ENCODE results near the gene TMTC1.
"Not testable (repeated sequence)": the region's sequence is repeated elsewhere in the genome, so short reads cannot be mapped to it uniquely, and the experiment has no call there.

TMTC1 gene

DNA sequence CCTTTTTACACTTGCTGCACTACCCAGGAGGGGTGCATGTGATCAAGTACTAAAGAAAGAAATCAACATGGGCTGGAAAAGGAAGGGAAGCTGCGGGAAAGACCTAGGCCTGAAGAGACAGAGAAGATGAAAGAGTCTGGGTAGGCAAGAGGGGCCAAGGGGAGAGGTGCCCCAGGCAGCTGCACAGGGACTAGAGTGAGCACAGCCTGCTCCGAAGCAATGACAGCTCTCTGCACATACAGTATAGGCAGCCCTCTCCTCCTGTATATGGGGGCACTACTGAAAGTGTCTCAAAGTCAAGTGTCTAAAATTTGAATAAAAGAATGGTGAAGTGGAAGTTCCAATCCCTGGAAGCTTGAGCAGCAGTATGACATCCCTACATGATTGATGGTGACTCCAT, 112.0 kb downstream of the TMTC1 start:
- no peak for DNase-seq (ENCODE audit: low read depth in 2 of 2)

DNA sequence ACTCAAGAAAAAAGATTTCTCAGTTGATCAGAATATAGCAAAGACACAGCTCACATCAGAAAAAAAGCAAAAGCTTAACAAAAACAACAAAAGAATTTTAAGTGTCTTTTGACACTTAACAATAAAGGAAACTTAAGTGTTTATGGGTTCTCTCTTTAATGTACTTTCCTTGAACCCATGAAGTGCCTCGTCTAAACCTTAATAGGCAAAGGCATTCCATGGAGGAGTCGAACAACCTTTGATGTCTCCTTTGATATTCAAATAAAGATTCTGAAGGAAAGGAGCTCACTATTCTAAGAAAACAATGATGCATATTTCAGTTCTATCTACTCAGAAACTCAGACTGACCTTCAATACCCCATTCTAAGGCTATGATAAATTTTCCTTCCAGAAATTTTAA, 116.7 kb downstream of the TMTC1 start:
- no peak for DNase-seq (ENCODE audit: low read depth in 2 of 2)

DNA sequence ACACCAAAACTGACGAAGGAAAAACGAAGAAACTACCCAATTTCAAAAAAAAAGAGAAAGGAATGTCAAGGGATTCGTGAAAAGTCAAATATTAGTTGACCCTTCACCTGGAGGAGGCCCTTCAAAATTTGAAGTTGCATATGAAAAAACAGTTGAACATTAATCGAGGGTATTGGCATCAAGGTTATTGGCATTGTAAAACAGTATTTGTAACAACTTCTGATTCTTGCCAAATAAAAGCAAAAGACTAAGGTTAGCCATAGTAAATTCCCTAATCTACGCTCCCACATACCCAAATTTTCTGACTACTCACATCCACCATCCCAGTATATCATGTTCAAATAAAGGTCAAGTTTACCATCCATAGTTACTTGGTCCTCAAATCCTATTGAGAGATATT, 118.6 kb downstream of the TMTC1 start:
- DNase-seq (ENCODE audit: low read depth in 2 of 2) = no peak

DNA sequence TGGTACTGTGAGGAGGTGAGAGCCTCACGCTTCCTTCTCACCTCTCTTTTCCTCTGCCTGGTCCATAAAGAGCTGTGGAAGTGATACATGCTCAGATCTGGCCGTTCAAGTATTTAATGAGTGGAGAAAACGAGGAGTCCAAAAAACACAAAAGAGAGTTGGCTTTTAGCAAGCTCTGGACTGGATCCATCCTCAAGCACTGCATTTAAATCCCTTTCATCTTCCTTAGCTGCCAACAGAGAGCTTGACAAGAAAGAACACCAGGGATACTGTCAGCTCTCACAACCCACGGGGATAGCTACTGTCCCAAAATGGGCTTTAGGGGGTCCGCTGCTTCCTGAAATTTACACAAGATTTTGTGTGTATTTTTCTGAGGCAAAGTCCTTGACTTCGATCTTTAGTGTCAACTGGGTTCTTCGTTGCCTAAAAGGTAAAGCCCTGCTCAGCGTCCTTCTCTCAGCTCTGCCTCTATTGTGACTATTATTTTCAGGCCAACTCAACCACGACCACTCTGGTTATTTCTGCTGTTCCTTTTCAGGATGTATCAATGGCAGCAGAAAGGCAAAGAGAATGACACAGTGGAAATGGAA, 120.9 kb downstream of the TMTC1 start:
- DNase-seq (ENCODE audit: low read depth in 2 of 2) = no peak

DNA sequence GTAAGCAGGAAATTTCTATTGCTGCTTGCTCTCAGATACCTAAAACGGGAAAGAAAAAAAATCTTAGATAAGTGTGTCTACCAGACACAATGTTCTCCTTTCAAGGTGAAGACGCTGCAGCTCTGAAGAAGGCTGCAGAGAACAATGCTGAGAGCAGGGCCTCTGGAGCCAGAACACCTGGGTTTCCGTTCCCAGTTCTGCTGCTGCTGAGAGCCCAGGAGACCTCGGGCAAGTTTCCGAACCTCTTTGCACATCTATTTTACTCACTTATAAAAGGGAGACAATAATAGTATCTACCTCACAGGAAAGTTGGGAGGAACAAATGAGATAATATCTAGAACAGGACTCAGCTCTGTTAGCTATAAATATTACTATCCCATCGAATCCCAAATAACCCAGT, 122.9 kb downstream of the TMTC1 start:
- DNase-seq (ENCODE audit: low read depth in 2 of 2) = no peak

DNA sequence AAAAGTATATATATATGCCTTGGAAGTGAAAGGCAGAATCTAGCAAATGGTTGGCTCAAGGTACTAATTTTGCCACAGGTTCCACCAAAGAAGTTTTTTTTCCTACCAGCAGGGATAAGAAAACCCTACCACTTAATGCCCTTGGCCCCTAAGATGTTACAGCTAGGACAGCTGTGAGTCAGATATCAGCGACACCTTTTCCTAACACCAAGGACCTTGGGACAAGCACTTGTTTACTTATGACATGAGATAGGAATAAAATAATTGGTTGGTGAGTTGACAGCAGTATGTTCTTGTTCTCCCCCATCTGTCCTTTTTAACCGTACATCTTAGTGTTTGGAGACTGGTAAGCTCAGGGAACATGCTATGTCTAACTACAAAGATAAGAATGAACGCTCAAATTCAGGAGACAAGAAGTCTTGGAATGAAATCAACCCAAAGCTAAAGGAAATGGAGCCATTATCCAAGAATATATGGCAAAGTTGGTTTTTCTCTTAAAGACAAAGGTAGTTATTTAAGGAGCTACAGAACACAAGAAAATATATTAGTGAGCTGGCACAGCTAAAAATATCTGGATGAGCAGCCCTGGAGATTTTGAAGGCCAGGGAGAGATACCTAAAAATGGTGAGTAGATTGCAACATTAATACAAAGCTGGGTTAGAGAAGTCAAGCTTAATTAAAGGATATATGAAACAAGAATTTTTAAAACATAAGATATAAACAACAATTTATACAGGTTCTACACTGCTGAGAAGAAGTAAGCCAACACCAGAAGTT, 126.8 kb downstream of the TMTC1 start:
- no peak for DNase-seq (ENCODE audit: low read depth in 2 of 2)

DNA sequence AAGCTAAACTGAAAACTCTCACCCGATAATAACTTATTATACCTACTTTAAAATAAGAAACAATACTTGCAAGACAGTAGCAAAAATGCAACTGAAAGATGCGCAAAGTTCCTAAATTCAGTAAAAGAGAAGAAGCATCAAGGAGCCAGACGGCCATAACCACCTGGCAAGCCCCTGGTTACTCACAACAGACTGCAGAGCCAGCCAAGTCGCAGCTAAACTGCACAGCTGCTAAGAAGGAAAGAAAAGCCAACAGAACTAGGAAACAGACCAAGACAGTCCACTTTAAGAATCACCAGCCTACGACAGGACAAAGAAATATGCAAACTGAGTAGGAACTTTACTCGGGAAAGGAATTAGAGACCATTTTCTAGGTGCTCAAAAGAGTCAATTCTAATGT, 127.9 kb downstream of the TMTC1 start:
- DNase-seq (ENCODE audit: low read depth in 2 of 2) = no peak

DNA sequence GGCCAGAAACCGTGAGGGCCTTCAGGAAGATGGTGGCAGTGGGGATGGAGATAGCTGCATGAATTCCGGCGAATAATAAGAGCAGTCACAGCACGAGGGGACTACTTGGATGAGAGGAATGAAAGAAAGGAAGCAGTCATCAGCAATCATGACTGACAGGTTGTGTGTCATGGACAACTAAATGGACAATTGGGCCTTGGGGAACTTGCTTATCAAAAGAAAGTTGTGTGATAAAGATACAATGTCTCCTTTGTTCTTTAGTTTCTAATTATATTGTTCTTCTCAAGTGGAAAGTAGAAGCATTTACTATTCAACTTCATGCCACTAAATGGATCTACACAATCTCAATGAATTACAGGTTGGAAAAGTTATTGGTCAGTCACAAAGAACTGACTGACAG, 130.5 kb downstream of the TMTC1 start:
- DNase-seq (ENCODE audit: low read depth in 2 of 2) = no peak

DNA sequence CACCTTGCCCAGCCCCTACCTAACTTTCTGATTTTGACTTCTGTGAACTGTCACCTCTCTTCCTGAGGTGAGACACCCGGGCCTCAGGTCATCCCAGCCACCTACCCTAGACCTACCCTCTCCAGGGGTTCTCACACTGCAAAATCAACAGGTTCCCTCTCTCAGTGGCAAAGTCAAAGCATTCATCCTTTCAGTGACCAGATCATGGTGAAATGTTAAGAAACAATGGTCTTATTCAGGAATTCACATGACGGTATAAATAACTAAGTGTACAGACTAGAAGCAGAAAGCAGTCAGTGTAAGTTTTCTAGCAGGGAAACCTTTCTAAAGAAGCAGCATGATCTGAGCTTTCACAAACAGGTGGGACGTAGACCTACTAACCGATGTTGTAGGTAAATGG, 133.4 kb downstream of the TMTC1 start:
- no peak for DNase-seq (ENCODE audit: low read depth in 2 of 2)

DNA sequence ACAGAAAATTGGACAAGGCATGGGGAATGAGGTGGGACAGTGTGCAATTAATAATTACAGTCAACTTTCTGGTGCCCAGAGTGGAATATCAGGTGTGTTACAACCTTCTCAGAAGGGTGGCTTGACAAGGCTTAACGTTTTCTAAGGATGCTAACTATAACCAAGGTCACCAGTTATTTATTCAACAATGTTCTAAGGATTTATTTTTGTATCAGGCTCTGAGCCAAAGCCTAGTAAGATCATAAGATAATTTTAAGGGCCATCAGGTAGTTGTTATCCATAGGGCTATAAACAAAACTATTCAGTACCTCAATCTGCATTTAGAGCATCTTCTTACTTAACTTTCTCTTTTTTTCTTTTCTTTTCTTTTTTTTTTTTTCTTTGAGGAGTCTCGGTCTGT, 134.0 kb downstream of the TMTC1 start:
- no peak for DNase-seq (ENCODE audit: low read depth in 2 of 2)

DNA sequence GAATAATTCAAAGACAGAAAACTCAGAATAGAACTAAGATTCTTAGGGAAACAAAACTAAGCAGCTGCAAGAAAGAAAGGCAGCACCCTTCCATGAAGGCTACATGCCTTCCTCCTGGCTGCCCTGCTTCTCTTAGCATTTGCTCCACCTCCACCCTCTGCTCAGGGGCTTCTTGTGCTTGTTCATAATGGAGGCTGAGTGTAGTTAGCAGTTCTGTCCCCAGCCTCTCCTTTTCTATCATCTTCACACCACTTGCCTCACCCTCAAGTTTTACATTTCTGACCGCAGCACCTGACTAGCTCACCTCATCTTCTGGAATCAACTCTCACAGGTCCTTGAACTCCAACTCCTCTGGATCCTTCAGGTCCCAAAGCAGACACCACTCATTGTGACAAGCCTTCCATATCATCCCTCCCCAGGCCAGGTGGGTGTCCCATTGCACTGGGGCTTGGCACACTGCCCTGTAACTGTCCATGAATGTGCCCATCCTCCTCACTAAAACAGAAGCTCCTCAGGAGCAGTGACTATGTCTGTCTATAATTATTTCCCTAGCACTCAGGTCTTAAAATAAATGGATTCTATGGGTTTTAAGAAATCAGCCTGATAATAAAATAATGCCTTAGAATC, 139.1 kb downstream of the TMTC1 start:
- DNase-seq (ENCODE audit: low read depth in 2 of 2) = no peak

DNA sequence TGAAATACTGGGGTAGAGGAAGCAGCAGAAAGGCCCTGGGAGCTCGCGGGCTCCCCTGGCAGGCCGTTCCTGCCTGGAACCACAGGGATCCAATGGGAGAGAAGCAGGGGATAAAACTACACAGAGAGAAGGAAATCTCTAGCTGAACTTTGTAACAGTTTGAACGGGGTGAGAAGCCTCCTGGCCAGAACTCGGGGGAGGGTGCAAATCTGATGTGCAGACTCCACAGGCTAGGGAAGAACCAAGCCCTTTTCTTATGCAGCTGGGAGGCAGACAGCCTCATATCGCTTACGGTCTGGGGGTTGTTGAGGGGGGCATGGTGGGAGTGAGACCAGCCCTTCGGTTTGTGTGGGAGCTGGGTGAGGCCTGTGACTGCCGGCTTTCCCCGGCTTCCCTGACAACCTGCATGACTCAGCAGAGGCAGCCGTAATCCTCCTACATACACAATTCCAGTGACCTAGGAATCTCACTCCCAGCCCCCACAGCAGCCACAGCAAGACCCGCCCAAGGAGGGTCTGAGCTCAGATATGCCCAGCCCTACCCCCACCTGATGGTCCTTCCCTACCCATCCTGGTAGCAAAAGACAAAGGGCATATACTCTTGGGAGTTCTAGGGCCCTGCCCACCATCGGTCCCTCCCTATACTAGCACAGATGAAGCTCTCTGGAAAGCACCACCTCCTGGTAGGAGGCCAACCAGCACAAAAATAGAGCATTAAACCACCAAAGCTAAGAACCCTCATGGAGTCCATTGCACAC, 143.0 kb downstream of the TMTC1 start:
- DNase-seq (ENCODE audit: low read depth in 2 of 2) = no peak

DNA sequence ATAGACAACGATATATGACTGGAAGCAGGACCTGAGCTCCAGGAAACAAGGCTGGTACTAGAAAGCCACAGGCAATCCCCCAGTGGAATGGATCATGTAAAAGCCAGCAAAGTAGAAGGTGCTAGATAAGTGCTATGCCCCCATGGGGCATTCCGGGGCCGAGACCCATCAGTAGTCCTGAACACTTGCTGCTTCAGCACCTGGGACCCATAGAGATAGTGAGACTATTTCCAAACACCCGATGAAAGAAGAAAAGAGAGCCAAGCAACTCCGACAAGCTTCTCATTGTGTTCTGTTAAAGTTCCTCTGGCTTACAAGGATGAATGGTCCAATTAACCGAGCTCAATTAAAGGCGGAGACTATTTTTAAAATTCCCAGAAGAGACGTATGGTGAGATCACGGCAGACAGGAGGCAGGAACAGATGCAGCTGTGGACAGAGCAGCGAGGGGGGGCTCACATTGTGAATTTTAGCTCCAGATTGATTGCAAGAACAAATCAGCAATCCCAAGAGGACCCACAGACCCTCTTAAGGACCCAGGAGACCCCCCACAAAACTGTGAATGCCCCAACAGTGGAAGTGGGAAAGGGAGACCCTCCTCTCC, 143.7 kb downstream of the TMTC1 start:
- DNase-seq (ENCODE audit: low read depth in 2 of 2) = no peak

DNA sequence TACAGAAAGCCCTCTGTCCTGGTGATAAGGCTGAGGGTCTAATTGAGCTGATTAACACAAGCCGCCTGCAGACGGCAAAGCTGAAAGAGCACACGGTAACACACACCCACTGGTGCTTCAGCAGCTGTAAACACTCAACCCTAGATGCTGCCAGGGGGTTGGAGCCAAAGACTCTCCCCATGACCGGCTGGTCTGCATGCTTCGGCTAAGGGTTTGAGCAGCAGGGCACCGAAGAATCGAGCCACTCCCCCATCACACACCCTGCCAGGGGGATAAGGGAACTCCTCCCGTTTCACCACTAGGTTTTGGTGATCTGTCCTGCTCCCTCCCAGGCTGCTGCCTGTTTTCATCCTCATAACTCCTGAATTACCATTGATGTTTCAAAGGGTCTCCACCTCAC, 145.2 kb downstream of the TMTC1 start:
- no peak for DNase-seq (ENCODE audit: low read depth in 2 of 2)

DNA sequence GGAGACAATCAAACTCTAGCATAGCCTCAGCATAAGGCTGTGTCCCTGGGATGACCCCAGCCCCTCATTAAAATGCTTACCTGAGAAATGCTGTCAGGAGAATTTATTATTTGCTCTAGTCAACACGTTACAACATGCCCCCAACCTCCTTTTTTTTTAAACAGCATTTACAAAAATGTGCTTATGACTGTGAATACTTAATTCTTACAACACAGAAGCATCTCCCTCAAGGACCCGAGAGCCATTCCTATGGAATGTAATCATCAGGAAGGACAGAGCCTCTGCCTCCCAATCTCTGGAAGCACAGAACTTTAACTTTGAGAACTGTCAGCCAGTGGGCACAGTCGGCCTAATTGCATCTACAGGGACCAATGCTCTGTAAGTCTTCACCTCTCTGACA, 149.7 kb downstream of the TMTC1 start:
- no peak for DNase-seq (ENCODE audit: low read depth in 2 of 2)

DNA sequence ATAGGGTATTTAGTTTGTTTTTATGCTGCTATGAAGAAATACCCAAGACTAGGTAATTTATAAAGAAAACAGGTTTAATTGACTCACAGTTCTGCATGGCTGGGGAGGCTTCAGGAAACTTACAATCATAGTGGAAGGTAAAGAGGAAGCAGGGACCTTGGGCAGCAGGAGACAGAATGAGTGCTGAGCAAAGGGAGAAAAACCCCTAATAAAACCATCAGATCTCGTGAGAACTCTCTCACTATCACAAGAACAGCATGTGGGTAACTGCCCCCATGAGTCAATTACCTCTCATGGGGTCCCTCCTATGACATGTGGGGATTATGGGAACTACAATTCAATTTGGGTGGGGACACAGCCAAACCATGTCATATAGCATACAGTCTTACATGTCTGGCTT, 153.6 kb downstream of the TMTC1 start:
- DNase-seq (ENCODE audit: low read depth in 2 of 2) = not testable (repeated sequence)

DNA sequence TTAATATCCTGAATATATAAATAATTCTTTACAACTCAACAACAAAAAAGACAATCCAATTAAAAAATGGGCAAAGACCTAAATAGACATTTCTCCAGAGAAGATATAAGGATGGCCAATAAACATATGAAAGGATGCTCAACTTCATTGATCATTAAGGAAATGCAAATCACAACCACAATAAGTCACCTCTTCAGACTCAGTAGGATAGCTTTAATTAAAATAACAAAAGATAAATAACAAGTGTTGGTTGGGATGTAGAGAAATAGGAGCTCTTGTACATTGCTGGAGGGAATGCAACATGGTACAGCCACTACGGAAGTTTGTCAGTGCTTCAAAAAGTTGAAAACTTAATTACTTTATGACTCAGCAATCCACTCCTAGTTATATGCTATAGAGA, 156.5 kb downstream of the TMTC1 start:
- no peak for DNase-seq (ENCODE audit: low read depth in 2 of 2)

DNA sequence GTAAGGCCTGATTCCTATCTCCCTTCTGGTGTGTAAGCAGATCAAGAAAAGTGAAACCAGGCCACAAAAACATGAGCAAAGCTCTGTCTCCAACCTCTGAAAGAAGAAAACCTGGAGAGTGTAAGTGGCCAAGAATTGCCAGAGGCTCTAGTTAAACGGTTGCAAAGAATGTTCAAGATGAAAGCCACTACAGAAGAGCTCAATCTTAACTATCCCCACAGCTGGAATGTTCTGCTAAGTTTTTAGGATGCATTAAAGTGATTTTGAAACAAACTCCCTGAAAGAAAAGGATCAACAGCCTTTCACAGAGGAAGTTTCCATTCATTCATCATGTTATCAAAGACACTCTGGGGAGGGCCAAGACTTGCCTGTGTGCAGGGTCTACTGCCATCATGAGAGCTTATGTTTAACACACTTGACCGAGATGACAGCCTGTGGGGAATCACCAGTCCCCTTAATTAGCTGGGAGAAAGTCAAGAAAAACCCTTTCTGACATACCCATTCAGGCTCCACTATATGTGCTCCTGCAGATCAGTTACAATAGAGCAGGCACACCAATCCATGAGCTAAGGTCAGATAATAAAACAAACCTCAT, 158.3 kb downstream of the TMTC1 start:
- no peak for DNase-seq (ENCODE audit: low read depth in 2 of 2)

DNA sequence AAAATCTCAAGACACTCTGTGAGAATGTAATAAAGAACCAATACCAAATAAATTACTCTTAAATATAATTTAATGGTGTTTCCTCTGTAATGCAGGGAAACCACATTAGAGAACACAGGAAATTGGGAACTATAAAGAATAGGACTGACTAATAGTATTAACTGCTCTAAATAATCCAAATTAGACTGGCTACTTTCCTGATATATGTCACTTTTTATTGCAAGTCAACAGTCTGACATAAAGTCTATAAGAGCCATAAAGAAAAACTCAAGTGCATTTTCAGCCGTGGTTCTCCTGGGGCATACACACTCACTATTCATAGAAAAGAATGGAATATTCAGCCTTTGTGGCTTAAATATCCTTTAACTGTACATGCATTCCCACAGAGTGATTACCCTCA, 161.5 kb downstream of the TMTC1 start:
- DNase-seq (ENCODE audit: low read depth in 2 of 2) = no peak

DNA sequence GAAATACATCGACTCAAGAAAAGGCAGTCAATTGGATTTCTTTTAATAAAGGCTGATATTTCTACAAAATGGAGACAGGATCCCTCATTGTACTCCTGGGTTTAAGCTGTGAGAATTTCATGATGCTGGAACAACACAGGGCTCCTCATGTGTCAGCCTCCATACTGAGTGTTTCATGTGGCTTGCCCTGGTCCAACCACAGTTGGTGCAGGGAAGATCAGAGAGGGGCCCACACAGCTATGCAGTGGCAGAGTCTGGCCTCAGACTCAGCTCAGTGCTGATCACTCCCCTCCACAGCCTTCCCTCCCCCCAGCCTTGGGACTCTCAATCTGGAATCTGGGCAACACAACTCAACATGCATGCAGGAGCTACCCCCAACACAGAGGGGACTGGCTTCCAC, 163.7 kb downstream of the TMTC1 start:
- DNase-seq (ENCODE audit: low read depth in 2 of 2) = no peak

DNA sequence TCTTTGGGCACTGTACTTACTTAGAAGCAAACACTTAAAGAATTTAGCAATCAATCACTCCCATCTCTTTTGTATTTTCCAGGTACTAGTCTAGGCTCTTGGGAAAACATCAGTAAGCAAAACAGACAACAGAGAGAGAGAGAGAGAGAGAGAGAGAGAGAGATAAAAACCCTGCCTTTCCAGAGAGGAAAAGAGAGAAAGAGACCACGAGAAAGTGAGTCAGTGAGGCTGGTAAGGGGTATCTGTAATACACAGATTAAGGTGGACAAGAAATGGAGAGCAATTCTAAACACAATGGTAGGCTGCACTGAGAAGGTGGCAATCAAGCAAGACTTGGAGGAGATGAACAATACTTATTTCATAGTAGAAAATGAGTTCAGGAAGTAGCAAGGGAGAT, 166.3 kb downstream of the TMTC1 start:
- DNase-seq (ENCODE audit: low read depth in 2 of 2) = no peak

Data from stimulated activated CD4-positive, alpha-beta T cell treated with anti-CD3 and anti-CD28 coated beads, Interleukin-15, amount 100 ng/mL, for 48 hours (primary cell).